ENCODE measurements around the gene BCAS1.

- TF ChIP-seq CTCF (IDR thresholded peaks at IDR 0.05; ENCODE audit: low read length) (no peak), EZH2 (IDR thresholded peaks at IDR 0.05; ENCODE audit: borderline replicate concordance, low read length) (no peak)
These were observed 106.3 kb downstream of the BCAS1 start for GRCh38 chr20:53964067-53964466.
